GM23338 (cell line): ENCODE measurements around the gene SLC39A7. TPM values are rescaled to one million over a fixed set of nuclear protein-coding genes. Genes with fewer than 3 reads are reported as not detected.

ENCODE experiments used
- ATAC-seq: fragments of 200-7000 bp; cut with Tn5 transposase; 3 replicates; pipeline ENCODE4 v1.9.1; 2020
- DNase-seq: peaks from one replicate; pipeline ENCODE4 v3.0.0-alpha.2; 2015; ENCODE audit warnings: low spot score
- H2AFZ ChIP-seq: fragments of 200-600 bp; sonication (generic); 2 replicates; pipeline ENCODE4 v1.8.0; 2016; ENCODE audit warnings: antibody characterized with exemption, mild to moderate bottlenecking, moderate library complexity
- H3F3A ChIP-seq: fragments of 200-600 bp; sonication (generic); replicated peaks from 2 replicates; pipeline ENCODE4 v1.8.0; 2017; ENCODE audit warnings: antibody characterized with exemption, mixed run types, low read depth
- H3K27ac ChIP-seq: fragments of 200-600 bp; sonication (generic); 2 replicates; pipeline ENCODE4 v1.6.1; 2016; ENCODE audit warnings: low read depth
- H3K27me3 ChIP-seq: fragments of 200-600 bp; sonication (generic); 2 replicates; pipeline ENCODE4 v1.8.0; 2016; ENCODE audit warnings: mild to moderate bottlenecking, mixed run types, moderate library complexity; ENCODE audit not compliant: insufficient read depth
- H3K36me3 ChIP-seq: fragments of 200-600 bp; sonication (generic); 2 replicates; pipeline ENCODE4 v1.8.0; 2016; ENCODE audit warnings: mild to moderate bottlenecking; ENCODE audit not compliant: insufficient read depth
- H3K4me1 ChIP-seq: fragments of 200-600 bp; sonication (generic); 2 replicates; pipeline ENCODE4 v1.8.0; 2016; ENCODE audit warnings: mild to moderate bottlenecking, moderate library complexity; ENCODE audit not compliant: insufficient read depth
- H3K4me2 ChIP-seq: fragments of 200-600 bp; sonication (generic); 2 replicates; pipeline ENCODE4 v1.7.1; 2017; ENCODE audit warnings: mixed run types
- H3K4me3 ChIP-seq: fragments of 200-600 bp; sonication (generic); 2 replicates; pipeline ENCODE4 v1.6.1; 2016; ENCODE audit warnings: mixed run types
- H3K79me2 ChIP-seq: fragments of 200-600 bp; sonication (generic); replicated peaks from 2 replicates; pipeline ENCODE4 v1.8.0; 2017; ENCODE audit warnings: mild to moderate bottlenecking; ENCODE audit not compliant: insufficient read depth
- H3K9me2 ChIP-seq: fragments of 200-600 bp; sonication (generic); 2 replicates; pipeline ENCODE4 v1.8.0; 2017; ENCODE audit not compliant: insufficient read depth
- H4K20me1 ChIP-seq: fragments of 200-600 bp; sonication (generic); replicated peaks from 2 replicates; pipeline ENCODE4 v1.8.0; 2017; ENCODE audit warnings: mild to moderate bottlenecking; ENCODE audit not compliant: insufficient read depth
- H3K27ac Mint-ChIP-seq: 2 replicates; pipeline ENCODE4 v1.8.0; 2020; ENCODE audit warnings: inconsistent platforms, mild to moderate bottlenecking, moderate library complexity, mixed read lengths
- H3K27me3 Mint-ChIP-seq: 3 replicates; pipeline ENCODE4 v1.8.0; 2022; ENCODE audit warnings: low read depth, mild to moderate bottlenecking, moderate library complexity, mixed read lengths, inconsistent platforms; ENCODE audit not compliant: insufficient read depth, poor library complexity
- H3K36me3 Mint-ChIP-seq: 3 replicates; pipeline ENCODE4 v1.8.0; 2021; ENCODE audit warnings: low read depth, mild to moderate bottlenecking, inconsistent platforms, moderate library complexity, mixed read lengths
- H3K4me1 Mint-ChIP-seq: 3 replicates; pipeline ENCODE4 v1.8.0; 2020; ENCODE audit warnings: mild to moderate bottlenecking, inconsistent platforms, mixed read lengths
- H3K4me3 Mint-ChIP-seq: 3 replicates; pipeline ENCODE4 v1.8.0; 2021; ENCODE audit warnings: moderate library complexity, mild to moderate bottlenecking, inconsistent platforms, mixed read lengths
- H3K9me3 Mint-ChIP-seq: 3 replicates; pipeline ENCODE4 v1.8.0; 2020; ENCODE audit warnings: moderate library complexity, mild to moderate bottlenecking, inconsistent platforms, mixed read lengths
- JUNB ChIP-seq: IDR thresholded peaks from one replicate; pipeline ENCODE4 v1.6.1; 2016; ENCODE audit warnings: antibody characterized with exemption; ENCODE audit not compliant: unreplicated experiment
- ZNF331 ChIP-seq: fragments of 250-450 bp; sonication (Bioruptor Pico); IDR thresholded peaks from 2 replicates; pipeline ENCODE4 v1.5.0; 2020; ENCODE audit warnings: low read depth, mild to moderate bottlenecking, moderate library complexity
- ZNF462 ChIP-seq: fragments of 250-450 bp; sonication (Bioruptor Pico); IDR thresholded peaks from 2 replicates; pipeline ENCODE4 v1.5.0; 2020; ENCODE audit warnings: mild to moderate bottlenecking, moderate library complexity
- polyA plus RNA-seq: library from polyadenylated mRNA; unstranded; fragments of >200 nt; fragmentation: Nextera tagmentation; extraction: Ambion mirVana; gene quantifications from 2 replicates; pipeline ENCODE4 v1.2.1, GENCODE V29; 2016
- total RNA-seq: library from RNA; depleted of rRNA; stranded (reverse); fragments of >200 nt; shearing (Covaris generic); gene quantifications from 2 replicates; pipeline ENCODE4 v1.2.3, GENCODE V29; 2014
- TF ChIP-seq, protein P1 (sequence below): IDR thresholded peaks from one replicate; pipeline ENCODE4 v1.6.1; 2018; ENCODE audit warnings: antibody characterized with exemption; ENCODE audit not compliant: unreplicated experiment

The SLC39A7 gene
- total and polyA plus RNA-seq, 2 experiments from 2014 or later, result 9.0 to 75.9 TPM

DNA sequence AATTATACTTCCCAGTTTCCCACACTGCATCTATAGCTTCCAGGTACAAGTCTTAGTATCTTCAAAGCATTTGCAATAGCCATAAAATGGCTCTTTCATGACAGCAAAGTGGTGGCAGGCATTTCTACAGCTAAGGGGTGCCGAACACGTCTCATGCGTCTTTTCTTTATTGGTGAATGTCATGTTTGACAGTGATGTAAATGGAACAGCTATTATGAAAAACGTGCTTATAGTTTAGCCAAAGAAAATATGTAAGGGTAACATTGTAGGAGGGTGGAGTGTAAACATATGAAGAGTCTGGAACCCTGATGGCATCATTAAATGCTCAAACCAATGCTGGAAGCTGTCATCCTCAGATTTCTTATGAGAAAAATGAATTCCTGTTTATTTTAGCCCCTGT is 46.3 kb upstream of the SLC39A7 start (continued):
- TF ChIP-seq, protein P1, sequence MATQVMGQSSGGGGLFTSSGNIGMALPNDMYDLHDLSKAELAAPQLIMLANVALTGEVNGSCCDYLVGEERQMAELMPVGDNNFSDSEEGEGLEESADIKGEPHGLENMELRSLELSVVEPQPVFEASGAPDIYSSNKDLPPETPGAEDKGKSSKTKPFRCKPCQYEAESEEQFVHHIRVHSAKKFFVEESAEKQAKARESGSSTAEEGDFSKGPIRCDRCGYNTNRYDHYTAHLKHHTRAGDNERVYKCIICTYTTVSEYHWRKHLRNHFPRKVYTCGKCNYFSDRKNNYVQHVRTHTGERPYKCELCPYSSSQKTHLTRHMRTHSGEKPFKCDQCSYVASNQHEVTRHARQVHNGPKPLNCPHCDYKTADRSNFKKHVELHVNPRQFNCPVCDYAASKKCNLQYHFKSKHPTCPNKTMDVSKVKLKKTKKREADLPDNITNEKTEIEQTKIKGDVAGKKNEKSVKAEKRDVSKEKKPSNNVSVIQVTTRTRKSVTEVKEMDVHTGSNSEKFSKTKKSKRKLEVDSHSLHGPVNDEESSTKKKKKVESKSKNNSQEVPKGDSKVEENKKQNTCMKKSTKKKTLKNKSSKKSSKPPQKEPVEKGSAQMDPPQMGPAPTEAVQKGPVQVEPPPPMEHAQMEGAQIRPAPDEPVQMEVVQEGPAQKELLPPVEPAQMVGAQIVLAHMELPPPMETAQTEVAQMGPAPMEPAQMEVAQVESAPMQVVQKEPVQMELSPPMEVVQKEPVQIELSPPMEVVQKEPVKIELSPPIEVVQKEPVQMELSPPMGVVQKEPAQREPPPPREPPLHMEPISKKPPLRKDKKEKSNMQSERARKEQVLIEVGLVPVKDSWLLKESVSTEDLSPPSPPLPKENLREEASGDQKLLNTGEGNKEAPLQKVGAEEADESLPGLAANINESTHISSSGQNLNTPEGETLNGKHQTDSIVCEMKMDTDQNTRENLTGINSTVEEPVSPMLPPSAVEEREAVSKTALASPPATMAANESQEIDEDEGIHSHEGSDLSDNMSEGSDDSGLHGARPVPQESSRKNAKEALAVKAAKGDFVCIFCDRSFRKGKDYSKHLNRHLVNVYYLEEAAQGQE, result no peak
- no peak for TF ChIP-seq ZNF331 (CRISPR knock-in tag)

DNA sequence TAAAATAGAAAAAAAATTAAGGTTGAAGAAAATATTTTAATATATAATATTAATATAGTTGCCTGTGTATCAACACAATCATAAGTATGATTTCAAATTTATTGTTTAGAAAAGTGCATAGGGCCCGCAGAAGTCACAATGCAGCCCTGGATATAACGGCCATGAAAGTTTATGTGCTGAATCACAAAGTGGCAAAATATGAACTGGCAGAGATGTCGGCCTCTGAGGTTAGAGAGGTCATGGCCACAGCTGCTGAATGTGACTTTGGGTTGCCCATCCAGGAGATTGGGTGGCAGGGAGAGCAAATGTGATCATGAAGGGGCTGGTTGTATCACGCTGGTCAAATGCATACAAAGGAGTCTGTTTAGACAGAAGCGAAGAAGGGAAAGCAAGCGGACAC is 44.1 kb upstream of the SLC39A7 start:
- Histone ChIP-seq H3K27me3 (peaks cover 4% of the 10 kb centered on the region; the same call in 1 of the 2 replicates), H3K79me2 (no peaks in the 10 kb centered on the region), H3K4me2 (no peak overlapping the region), H4K20me1 (no peaks in the 10 kb centered on the region), H3F3A (0 out of 2 replicates have a peak, but pooled peaks cover 3% of the 10 kb centered on the region), H3K9me2 (no peaks in the 10 kb centered on the region), H3K4me3 (no peak overlapping the region), H3K27ac (no peak overlapping the region), H3K36me3 (no peaks in the 10 kb centered on the region), H3K4me1 (peaks cover 6% of the 10 kb centered on the region), H2AFZ (no peak overlapping the region)
- ATAC-seq (no peak), DNase-seq (no peak)
- H3K9me3 Mint-ChIP-seq, result peaks cover 12% of the 10 kb centered on the region
- peaks cover 10% of the 10 kb centered on the region; the same call in 2 of the 3 replicates for H3K36me3 Mint-ChIP-seq
- TF ChIP-seq, protein P1, result no peak
- TF ChIP-seq ZNF331 (CRISPR knock-in tag) (no peak), ZNF462 (CRISPR knock-in tag) (no peak), JUNB (no peak)
- H3K27ac Mint-ChIP-seq, result no peak overlapping the region
- H3K27me3 Mint-ChIP-seq, result peaks cover 9% of the 10 kb centered on the region
- H3K4me1 Mint-ChIP-seq, result peaks cover 9% of the 10 kb centered on the region
- no peak overlapping the region for H3K4me3 Mint-ChIP-seq
